ENCODE data around the gene DCHS1. TPM values are rescaled to one million over a fixed set of nuclear protein-coding genes. Genes with fewer than 3 reads are reported as not detected.

Gene DCHS1
- total and polyA plus RNA-seq, 9 of the 15 experiments (the other 6 are each of a cell fraction or from before 2014, with no cell fraction given) = 0.04 to 0.49 (median 0.14) TPM; not detected in 2

GRCh38 chr11:6630632-6631291 lies 24.8 kb downstream of the DCHS1 start:
- no peaks in the 10 kb centered on the region for H4K20me1 ChIP-seq (replicated peaks; ENCODE audit: control insufficient read depth, insufficient read depth, low read length)
- no peaks in the 10 kb centered on the region for H3K9me3 ChIP-seq (replicated peaks; ENCODE audit: control insufficient read depth, insufficient read depth, low read depth, low read length)
- H3K9me1 ChIP-seq (ENCODE audit: control insufficient read depth, insufficient read depth, low read length) = no peaks in the 10 kb centered on the region
- no peak overlapping the region for H2AFZ ChIP-seq (ENCODE audit: low read depth, low read length)
- intact Hi-C loops (cut with micrococcal nuclease) = loop anchor here (10.0 kb wide), 1 partner anchor 256 kb away; no protein-coding TSS in a partner anchor
- TF ChIP-seq ZKSCAN1 (IDR thresholded peaks at IDR 0.05; ENCODE audit: low read depth, low read length) = peak; percentile 41; the same call in 1 of the 2 replicates
- TF ChIP-seq NR2C1 (IDR thresholded peaks at IDR 0.05) = no peak
- TF ChIP-seq NR2C1 (tag; IDR thresholded peaks at IDR 0.05) = no peak
- no peak for TF ChIP-seq ZNF134 (CRISPR knock-in tag; conservative IDR thresholded peaks at IDR 0.05)
- TF ChIP-seq E4F1 (CRISPR knock-in tag; IDR thresholded peaks at IDR 0.05; ENCODE audit: borderline replicate concordance) = no peak
- TF ChIP-seq HNRNPLL (IDR thresholded peaks at IDR 0.05; ENCODE audit: low read depth, low read length, poor library complexity, severe bottlenecking) = no peak
- TF ChIP-seq MTA1 (IDR thresholded peaks at IDR 0.05; ENCODE audit: borderline replicate concordance) = no peak
- TF ChIP-seq THRB (CRISPR knock-in tag; conservative IDR thresholded peaks at IDR 0.05) = no peak
- TF ChIP-seq ELF2 (CRISPR knock-in tag; IDR thresholded peaks at IDR 0.05) = no peak
- no peak for TF ChIP-seq TFAP4 (CRISPR knock-in tag; IDR thresholded peaks at IDR 0.05; ENCODE audit: borderline replicate concordance)
- no peak overlapping the region for H3K4me3 ChIP-seq
- in situ Hi-C loops (cut with MboI) = no loop called here
- no TSS peak for BruUV-seq (replicated peaks)
- ChIA-PET POLR2A (interaction anchor here (1.2 to 2.7 kb wide), 3 partner anchors 11 to 19 kb away, joined by 3 to 13 read pairs (median 4); partner anchors contain the start of gene TPP1), CTCF (ENCODE audit: low intra/inter-chr PET ratio) (no interaction called here)
- DNase-seq (ENCODE audit: extremely low read depth in 1 of 4, low spot score in 3 of 4) = no peak
- H3K27me3 ChIP-seq (ENCODE audit: control insufficient read depth in 2 of 2, insufficient read depth in 2 of 2, low read length in 2 of 2) = peaks cover 3 to 14% of the 10 kb centered on the region in 2 experiments; a peak in 3 of 5 replicates
- no peak overlapping the region for H3K4me2 ChIP-seq (ENCODE audit: insufficient read depth, low read length)
- peaks cover 8 to 21% of the 10 kb centered on the region in 2 experiments for H3K4me1 ChIP-seq (replicated peaks in 1 of 2; ENCODE audit: control insufficient read depth in 2 of 2, insufficient read depth in 2 of 2, low read length in 2 of 2)
- ATAC-seq = no peak
- no peak overlapping the region for H3K27ac ChIP-seq (ENCODE audit: extremely low read depth, low read depth, low read length)
- no peak for FAIRE-seq
- 70% methylated on average over 20 of the region's 28 CpGs for WGBS (ENCODE audit: insufficient coverage, low coverage, missing lambda C conversion rate)
- H3K36me3 ChIP-seq (ENCODE audit: control insufficient read depth, insufficient read depth, low read length) = no peaks in the 10 kb centered on the region
- H3K9ac ChIP-seq (ENCODE audit: insufficient read depth in 1 of 2, low read depth in 2 of 2, low read length in 2 of 2) = no peak overlapping the region
- H3K79me2 ChIP-seq (ENCODE audit: control insufficient read depth, insufficient read depth, low read length) = no peaks in the 10 kb centered on the region

Data from K562 (cell line).